Measurements from ENCODE around the gene FUT8.
"Not testable (repeated sequence)": the region's sequence is repeated elsewhere in the genome, so short reads cannot be mapped to it uniquely, and the experiment has no call there.

The FUT8 gene

GRCh38 chr14:65717384-65717915 is 304.9 kb downstream of the FUT8 start:
- WGBS: 95% methylated on average over 28 of the region's 29 CpGs
- not testable (repeated sequence) for H3K36me3 ChIP-seq (ENCODE audit: insufficient read depth, low read length); H3K4me1 ChIP-seq (ENCODE audit: insufficient read depth, low read length); H3K9ac ChIP-seq (ENCODE audit: low read depth, low read length); H3K4me3 ChIP-seq (ENCODE audit: low read length); H3K27me3 ChIP-seq (ENCODE audit: insufficient read depth, low read length); H3K27ac ChIP-seq (ENCODE audit: low read depth, low read length)
- peaks cover 41% of the 10 kb centered on the region for H3K9me3 ChIP-seq (ENCODE audit: insufficient read depth, low read depth, low read length)

- Histone ChIP-seq H3K27me3 (ENCODE audit: insufficient read depth, low read length) (no peaks in the 10 kb centered on the region), H3K9ac (ENCODE audit: low read depth, low read length) (no peak overlapping the region), H3K36me3 (ENCODE audit: insufficient read depth, low read length) (peaks cover 3% of the 10 kb centered on the region; the same call in 1 of the 2 replicates), H3K9me3 (ENCODE audit: insufficient read depth, low read depth, low read length) (peaks cover 41% of the 10 kb centered on the region), H3K27ac (ENCODE audit: low read depth, low read length) (no peak overlapping the region), H3K4me1 (ENCODE audit: insufficient read depth, low read length) (no peaks in the 10 kb centered on the region), H3K4me3 (ENCODE audit: low read length) (no peak overlapping the region)
- WGBS: 91% methylated on average over 1 of the region's 1 CpG
Measured at GRCh38 chr14:65718629-65719028, 306.1 kb downstream of the FUT8 start.

GRCh38 chr14:65720171-65720570 is 307.6 kb downstream of the FUT8 start:
- peaks cover 29% of the 10 kb centered on the region for H3K9me3 ChIP-seq (ENCODE audit: insufficient read depth, low read depth, low read length)
- no peak overlapping the region for H3K27ac ChIP-seq (ENCODE audit: low read depth, low read length)
- no peak overlapping the region for H3K9ac ChIP-seq (ENCODE audit: low read depth, low read length)
- H3K4me1 ChIP-seq (ENCODE audit: insufficient read depth, low read length): no peaks in the 10 kb centered on the region
- WGBS: 89% methylated on average over 1 of the region's 1 CpG
- no peaks in the 10 kb centered on the region for H3K27me3 ChIP-seq (ENCODE audit: insufficient read depth, low read length)
- no peak overlapping the region for H3K4me3 ChIP-seq (ENCODE audit: low read length)
- H3K36me3 ChIP-seq (ENCODE audit: insufficient read depth, low read length): peaks cover 3% of the 10 kb centered on the region; the same call in 1 of the 2 replicates

GRCh38 chr14:65720743-65721142 is 308.2 kb downstream of the FUT8 start:
- 93% methylated on average over 4 of the region's 5 CpGs for WGBS
- Histone ChIP-seq H3K9me3 (ENCODE audit: insufficient read depth, low read depth, low read length) (peaks cover 24% of the 10 kb centered on the region), H3K4me1 (ENCODE audit: insufficient read depth, low read length) (no peaks in the 10 kb centered on the region), H3K4me3 (ENCODE audit: low read length) (no peak overlapping the region), H3K36me3 (ENCODE audit: insufficient read depth, low read length) (peaks cover 4% of the 10 kb centered on the region; the same call in 1 of the 2 replicates), H3K27me3 (ENCODE audit: insufficient read depth, low read length) (no peaks in the 10 kb centered on the region), H3K9ac (ENCODE audit: low read depth, low read length) (no peak overlapping the region), H3K27ac (ENCODE audit: low read depth, low read length) (no peak overlapping the region)

- WGBS: 97% methylated on average over 3 of the region's 3 CpGs
- no peaks in the 10 kb centered on the region for H3K4me1 ChIP-seq (ENCODE audit: insufficient read depth, low read length)
Measured at GRCh38 chr14:65723348-65723747, 310.8 kb downstream of the FUT8 start.

GRCh38 chr14:65728604-65729003 is 316.1 kb downstream of the FUT8 start:
- Histone ChIP-seq H3K36me3 (ENCODE audit: insufficient read depth, low read length) (peaks cover 11% of the 10 kb centered on the region; the same call in 1 of the 2 replicates), H3K9ac (ENCODE audit: low read depth, low read length) (no peak overlapping the region), H3K4me3 (ENCODE audit: low read length) (no peak overlapping the region), H3K27me3 (ENCODE audit: insufficient read depth, low read length) (no peaks in the 10 kb centered on the region), H3K4me1 (ENCODE audit: insufficient read depth, low read length) (no peaks in the 10 kb centered on the region), H3K27ac (ENCODE audit: low read depth, low read length) (no peak overlapping the region), H3K9me3 (ENCODE audit: insufficient read depth, low read depth, low read length) (peaks cover 10% of the 10 kb centered on the region; the same call in 1 of the 2 replicates)
- WGBS: 100% methylated on average over 3 of the region's 3 CpGs

More at GRCh38 chr14:65723348-65723747, 310.8 kb downstream of the FUT8 start:
- Histone ChIP-seq H3K9ac (ENCODE audit: low read depth, low read length) (no peak overlapping the region), H3K27me3 (ENCODE audit: insufficient read depth, low read length) (no peaks in the 10 kb centered on the region), H3K36me3 (ENCODE audit: insufficient read depth, low read length) (peaks cover 9% of the 10 kb centered on the region; the same call in 1 of the 2 replicates), H3K9me3 (ENCODE audit: insufficient read depth, low read depth, low read length) (peaks cover 22% of the 10 kb centered on the region), H3K27ac (ENCODE audit: low read depth, low read length) (no peak overlapping the region), H3K4me3 (ENCODE audit: low read length) (no peak overlapping the region)

- WGBS: 98% methylated on average over 2 of the region's 5 CpGs
- Histone ChIP-seq H3K36me3 (ENCODE audit: insufficient read depth, low read length) (peaks cover 12% of the 10 kb centered on the region; the same call in 1 of the 2 replicates), H3K27ac (ENCODE audit: low read depth, low read length) (no peak overlapping the region)
Measured at GRCh38 chr14:65729566-65729965, 317.0 kb downstream of the FUT8 start.

GRCh38 chr14:65731933-65732506 is 319.5 kb downstream of the FUT8 start:
- Histone ChIP-seq H3K9me3 (ENCODE audit: insufficient read depth, low read depth, low read length) (peaks cover under 1% of the 10 kb centered on the region; the same call in 1 of the 2 replicates), H3K9ac (ENCODE audit: low read depth, low read length) (no peak overlapping the region), H3K4me1 (ENCODE audit: insufficient read depth, low read length) (no peaks in the 10 kb centered on the region), H3K27ac (ENCODE audit: low read depth, low read length) (no peak overlapping the region), H3K36me3 (ENCODE audit: insufficient read depth, low read length) (peaks cover 6% of the 10 kb centered on the region; the same call in 1 of the 2 replicates), H3K27me3 (ENCODE audit: insufficient read depth, low read length) (no peaks in the 10 kb centered on the region), H3K4me3 (ENCODE audit: low read length) (no peak overlapping the region)
- whole genome bisulfite sequencing: 94% methylated on average over 2 of the region's 2 CpGs

More at GRCh38 chr14:65729566-65729965, 317.0 kb downstream of the FUT8 start:
- Histone ChIP-seq H3K9ac (ENCODE audit: low read depth, low read length) (no peak overlapping the region), H3K4me1 (ENCODE audit: insufficient read depth, low read length) (no peaks in the 10 kb centered on the region), H3K9me3 (ENCODE audit: insufficient read depth, low read depth, low read length) (peaks cover 10% of the 10 kb centered on the region; the same call in 1 of the 2 replicates), H3K27me3 (ENCODE audit: insufficient read depth, low read length) (no peaks in the 10 kb centered on the region), H3K4me3 (ENCODE audit: low read length) (no peak overlapping the region)

- Histone ChIP-seq H3K4me3 (ENCODE audit: low read length) (no peak overlapping the region), H3K27ac (ENCODE audit: low read depth, low read length) (no peak overlapping the region), H3K27me3 (ENCODE audit: insufficient read depth, low read length) (no peaks in the 10 kb centered on the region), H3K9ac (ENCODE audit: low read depth, low read length) (no peak overlapping the region), H3K36me3 (ENCODE audit: insufficient read depth, low read length) (peaks cover 11% of the 10 kb centered on the region), H3K4me1 (ENCODE audit: insufficient read depth, low read length) (no peaks in the 10 kb centered on the region), H3K9me3 (ENCODE audit: insufficient read depth, low read depth, low read length) (no peaks in the 10 kb centered on the region)
- WGBS: 97% methylated on average over 3 of the region's 4 CpGs
Measured at GRCh38 chr14:65738339-65738738, 325.8 kb downstream of the FUT8 start.

GRCh38 chr14:65745396-65746190 is 333.1 kb downstream of the FUT8 start:
- peaks cover 7% of the 10 kb centered on the region for H3K36me3 ChIP-seq (ENCODE audit: insufficient read depth, low read length)
- 90% methylated on average over 7 of the region's 8 CpGs for WGBS
- H3K27ac ChIP-seq (ENCODE audit: low read depth, low read length): no peak overlapping the region
- H3K9me3 ChIP-seq (ENCODE audit: insufficient read depth, low read depth, low read length): no peaks in the 10 kb centered on the region
- H3K9ac ChIP-seq (ENCODE audit: low read depth, low read length): no peak overlapping the region
- H3K27me3 ChIP-seq (ENCODE audit: insufficient read depth, low read length): no peaks in the 10 kb centered on the region
- H3K4me1 ChIP-seq (ENCODE audit: insufficient read depth, low read length): peaks cover 19% of the 10 kb centered on the region
- no peak overlapping the region for H3K4me3 ChIP-seq (ENCODE audit: low read length)

- Histone ChIP-seq H3K4me3 (ENCODE audit: low read length) (no peak overlapping the region), H3K27me3 (ENCODE audit: insufficient read depth, low read length) (no peaks in the 10 kb centered on the region), H3K27ac (ENCODE audit: low read depth, low read length) (no peak overlapping the region), H3K4me1 (ENCODE audit: insufficient read depth, low read length) (peaks cover 19% of the 10 kb centered on the region), H3K9ac (ENCODE audit: low read depth, low read length) (no peak overlapping the region), H3K36me3 (ENCODE audit: insufficient read depth, low read length) (no peaks in the 10 kb centered on the region), H3K9me3 (ENCODE audit: insufficient read depth, low read depth, low read length) (no peaks in the 10 kb centered on the region)
- WGBS: 91% methylated on average over 2 of the region's 2 CpGs
Measured at GRCh38 chr14:65748796-65749195, 336.3 kb downstream of the FUT8 start.

Measured in HUES64 (cell line).